ENCODE measurements around the gene TMEM184C. TPM values are rescaled to one million over a fixed set of nuclear protein-coding genes. Genes with fewer than 3 reads are reported as not detected.
A peak's percentile ranks its signal among the peaks of the same experiment; 100 is the strongest.

TMEM184C gene
- total and polyA plus RNA-seq, 2 donors (not counting 1 experiment from before 2014, with no cell fraction given) = 4.9 to 27.5 TPM

DNA sequence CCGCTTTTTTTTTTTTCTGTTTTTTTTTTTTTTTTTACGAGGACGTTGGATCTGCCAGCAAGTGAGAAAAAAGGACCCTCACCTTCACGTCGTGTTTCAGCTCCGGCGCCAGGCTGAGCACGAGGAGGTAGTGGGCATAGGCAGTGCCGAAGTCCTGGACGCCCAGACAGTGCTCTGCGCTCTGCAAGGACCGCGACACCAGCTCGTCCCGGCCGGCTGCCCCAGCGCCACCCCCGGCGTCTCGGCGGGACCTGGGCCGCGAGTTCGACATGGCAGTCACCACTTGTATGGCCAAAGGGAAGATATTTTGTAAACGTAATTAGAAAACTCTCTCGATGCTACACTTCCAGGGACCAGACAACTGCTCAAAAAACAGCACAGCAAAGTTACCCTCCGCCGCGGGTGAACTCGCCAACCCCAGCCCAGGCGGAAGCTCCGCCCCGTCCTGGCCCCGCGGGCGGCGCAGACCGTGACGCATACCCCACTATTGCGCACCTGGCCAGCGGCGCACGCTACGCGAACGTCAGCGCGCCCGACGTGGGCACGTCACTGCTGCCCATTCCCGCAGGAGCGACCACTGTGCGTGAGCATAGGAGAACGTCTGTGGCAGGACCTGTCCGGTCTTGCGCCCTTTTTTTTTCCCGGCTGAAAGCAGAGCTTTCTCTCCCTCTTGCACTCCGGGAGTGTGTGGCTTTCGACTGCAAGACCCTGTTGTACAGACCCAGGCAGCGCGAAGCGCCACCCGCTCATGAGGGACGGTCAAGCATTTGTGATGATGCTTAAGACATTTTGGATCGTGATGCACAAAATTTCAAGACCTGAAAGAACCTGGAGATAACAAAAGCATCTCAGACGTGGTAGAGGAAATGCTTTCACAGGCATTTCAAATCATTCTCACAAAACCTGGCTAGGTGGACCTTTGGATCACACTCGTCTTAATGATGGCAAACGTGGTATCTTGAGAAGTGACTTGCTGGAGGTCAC is 66.8 kb downstream of the TMEM184C start, which contains the start of gene PRMT9:
Gene PRMT9 (minus strand): TSS at position 447 of the 984 bp plus-strand sequence. CDS start 176 bp downstream, at position 271.
- H3K27me3 Mint-ChIP-seq = no peaks in the 10 kb centered on the region
- Histone ChIP-seq H3K4me2 (replicated peaks; ENCODE audit: low read depth, low read length, poor library complexity, severe bottlenecking) (peak within 1 kb of the TSS; percentile 89), H3K9me3 (ENCODE audit: control extremely low read depth in 1 of 3, control insufficient read depth in 2 of 3, insufficient read depth in 1 of 3, low read length in 2 of 3) (no peaks in the 10 kb centered on the region), H3K4me1 (ENCODE audit: control insufficient read depth in 2 of 2, insufficient read depth in 2 of 2, low read length in 2 of 2) (peaks cover 13 to 18% of the 10 kb centered on the region in 2 donors), H4K20me1 (ENCODE audit: control insufficient read depth, insufficient read depth, low read length, poor library complexity, severe bottlenecking) (no peaks in the 10 kb centered on the region), H3K36me3 (replicated peaks in 1 of 2; ENCODE audit: control extremely low read depth in 1 of 2, control insufficient read depth in 1 of 2, extremely low read depth in 1 of 2, insufficient read depth in 2 of 2, low read length in 1 of 2) (peaks cover 0 to 8% of the 10 kb centered on the region in 2 experiments), H3K27me3 (replicated peaks in 1 of 4; ENCODE audit: control extremely low read depth in 1 of 4, control insufficient read depth in 3 of 4, insufficient read depth in 4 of 4, low read length in 3 of 4) (no peaks in the 10 kb centered on the region), H2AFZ (ENCODE audit: insufficient read depth, low read depth, low read length, poor library complexity, severe bottlenecking) (peak within 1 kb of the TSS; percentile 97), H3K9ac (ENCODE audit: low read length) (peak within 1 kb of the TSS; percentile 98), H3K27ac (ENCODE audit: low read length in 2 of 2) (peak within 1 kb of the TSS; percentile 81 to 90), H3K4me3 (ENCODE audit: control extremely low read depth in 1 of 5, extremely low read depth in 1 of 5, insufficient read depth in 1 of 5, low read depth in 2 of 5, low read length in 4 of 5) (peak within 1 kb of the TSS; percentile 79 to 98 (median 90)), H3K79me2 (ENCODE audit: control insufficient read depth, insufficient read depth, low read length) (peaks cover 6% of the 10 kb centered on the region)
- DNase-seq = peak; percentile 89
- peak; percentile 98 for ATAC-seq (ENCODE audit: low read depth)
- H3K9me3 Mint-ChIP-seq (ENCODE audit: insufficient read depth) = no peaks in the 10 kb centered on the region
- intact Hi-C loops (cut with micrococcal nuclease) = loop anchor here (1.0 kb wide), 1 partner anchor 67 kb away; the partner anchor contains the start of gene TMEM184C
- H3K27ac Mint-ChIP-seq = peak within 1 kb of the TSS; percentile 98
- POLR2A ChIA-PET = interaction anchor here (0.5 to 2.0 kb wide), 5 partner anchors 10 to 67 kb away, joined by 3 to 14 read pairs (median 5); partner anchors contain the start of genes ARHGAP10 and TMEM184C
- TF ChIP-seq, protein P1, sequence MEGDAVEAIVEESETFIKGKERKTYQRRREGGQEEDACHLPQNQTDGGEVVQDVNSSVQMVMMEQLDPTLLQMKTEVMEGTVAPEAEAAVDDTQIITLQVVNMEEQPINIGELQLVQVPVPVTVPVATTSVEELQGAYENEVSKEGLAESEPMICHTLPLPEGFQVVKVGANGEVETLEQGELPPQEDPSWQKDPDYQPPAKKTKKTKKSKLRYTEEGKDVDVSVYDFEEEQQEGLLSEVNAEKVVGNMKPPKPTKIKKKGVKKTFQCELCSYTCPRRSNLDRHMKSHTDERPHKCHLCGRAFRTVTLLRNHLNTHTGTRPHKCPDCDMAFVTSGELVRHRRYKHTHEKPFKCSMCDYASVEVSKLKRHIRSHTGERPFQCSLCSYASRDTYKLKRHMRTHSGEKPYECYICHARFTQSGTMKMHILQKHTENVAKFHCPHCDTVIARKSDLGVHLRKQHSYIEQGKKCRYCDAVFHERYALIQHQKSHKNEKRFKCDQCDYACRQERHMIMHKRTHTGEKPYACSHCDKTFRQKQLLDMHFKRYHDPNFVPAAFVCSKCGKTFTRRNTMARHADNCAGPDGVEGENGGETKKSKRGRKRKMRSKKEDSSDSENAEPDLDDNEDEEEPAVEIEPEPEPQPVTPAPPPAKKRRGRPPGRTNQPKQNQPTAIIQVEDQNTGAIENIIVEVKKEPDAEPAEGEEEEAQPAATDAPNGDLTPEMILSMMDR (IDR thresholded peaks at IDR 0.05) = no peak
- TF ChIP-seq EZH2 (IDR thresholded peaks at IDR 0.05; ENCODE audit: borderline replicate concordance, insufficient read depth, low read depth, low read length, poor library complexity, severe bottlenecking) = no peak
- CTCF ChIA-PET = interaction anchor here (1.0 to 1.9 kb wide), 3 partner anchors 26 to 66 kb away, joined by 3 to 11 read pairs (median 4); partner anchors contain the start of genes ARHGAP10 and TMEM184C
- H3K4me1 Mint-ChIP-seq = peaks cover 33% of the 10 kb centered on the region
- WGBS (ENCODE audit: insufficient coverage) = under 1% methylated on average over 51 of the region's 69 CpGs
- peak within 1 kb of the TSS; percentile 95 for H3K4me3 Mint-ChIP-seq

All from B cell (primary cell).